PC-3 (cell line): ENCODE measurements around the gene PPARD. TPM values are rescaled to one million over a fixed set of nuclear protein-coding genes. Genes with fewer than 3 reads are reported as not detected.

Experiments used
- ATAC-seq: fragments of 200-7000 bp; cut with Tn5 transposase; 2 replicates; pipeline ENCODE4 v1.9.1; 2020; ENCODE audit warnings: mild to moderate bottlenecking, moderate library complexity
- BruUV-seq: library from RNA; stranded (reverse); fragments of 400-500 nt; replicated peaks from 2 replicates; lab custom pipeline; 2021; lab: Mats Ljungman, UMichigan
- CTCF ChIA-PET: fragments of 300-600 bp; sonication (Branson Sonifier 250); formaldehyde crosslinking; loops from one replicate; lab custom pipeline; 2022; ENCODE audit warnings: antibody characterized with exemption; lab: Charles Lee
- POLR2A ChIA-PET: fragments of 300-600 bp; sonication (Branson Sonifier 250); formaldehyde crosslinking; loops from one replicate; lab custom pipeline; 2022; ENCODE audit warnings: antibody characterized with exemption; ENCODE audit not compliant: unreplicated experiment; lab: Charles Lee
- DNase-seq: peaks from one replicate; pipeline ENCODE4 v3.0.0-alpha.2; 2015
- H2AFZ ChIP-seq: fragments of 300-600 bp; sonication (generic); 2 replicates; pipeline ENCODE4 v1.6.0; 2016; ENCODE audit warnings: antibody characterized with exemption, low read length
- H3F3A ChIP-seq: fragments of 300-600 bp; sonication (generic); one replicate; pipeline ENCODE4 v1.6.0; 2017; ENCODE audit warnings: antibody characterized with exemption, low read length, control low read depth, mild to moderate bottlenecking; ENCODE audit not compliant: unreplicated experiment
- H3K27ac ChIP-seq: fragments of 300-600 bp; sonication (generic); 2 replicates; pipeline ENCODE4 v1.5.1; 2016; ENCODE audit warnings: mild to moderate bottlenecking, low read length
- H3K27me3 ChIP-seq: fragments of 300-600 bp; sonication (generic); 2 replicates; pipeline ENCODE4 v1.6.1; 2016; ENCODE audit warnings: low read length, mixed read lengths
- H3K36me3 ChIP-seq: fragments of 300-600 bp; sonication (generic); 2 replicates; pipeline ENCODE4 v1.6.1; 2016; ENCODE audit warnings: low read depth, mixed run types, low read length, mixed read lengths
- H3K4me1 ChIP-seq: fragments of 300-600 bp; sonication (generic); 2 replicates; pipeline ENCODE4 v1.5.1; 2016; ENCODE audit warnings: low read length; ENCODE audit not compliant: insufficient read depth
- H3K4me2 ChIP-seq: fragments of 300-600 bp; sonication (generic); 2 replicates; pipeline ENCODE4 v1.6.0; 2016; ENCODE audit warnings: low read length
- H3K4me3 ChIP-seq: fragments of 300-600 bp; sonication (generic); 2 replicates; pipeline ENCODE4 v1.5.1; 2016; ENCODE audit warnings: mild to moderate bottlenecking, low read length, mixed read lengths
- H3K79me2 ChIP-seq: fragments of 300-600 bp; sonication (generic); 2 replicates; pipeline ENCODE4 v1.6.1; 2017; ENCODE audit warnings: low read length, mixed read lengths
- H3K9ac ChIP-seq: fragments of 300-600 bp; sonication (generic); 2 replicates; pipeline ENCODE4 v1.6.0; 2016; ENCODE audit warnings: mild to moderate bottlenecking, low read length
- H3K9me2 ChIP-seq: fragments of 300-600 bp; sonication (generic); replicated peaks from 2 replicates; pipeline ENCODE4 v1.6.1; 2016; ENCODE audit warnings: mixed run types, low read length, mixed read lengths
- H3K9me3 ChIP-seq: fragments of 300-600 bp; sonication (generic); 2 replicates; pipeline ENCODE4 v1.6.1; 2016; ENCODE audit warnings: low read length, mixed read lengths
- H4K20me1 ChIP-seq: fragments of 300-600 bp; sonication (generic); 2 replicates; pipeline ENCODE4 v1.6.1; 2016; ENCODE audit warnings: low read length, mixed read lengths
- EZH2 ChIP-seq: fragments of 300-600 bp; sonication (generic); IDR thresholded peaks from one replicate; pipeline ENCODE4 v1.6.1; 2017; ENCODE audit warnings: antibody characterized with exemption, mild to moderate bottlenecking, low read length; ENCODE audit not compliant: unreplicated experiment
- EZH2phosphoT487 ChIP-seq: fragments of 300-600 bp; sonication (generic); IDR thresholded peaks from 2 replicates; pipeline ENCODE4 v1.6.1; 2018; ENCODE audit warnings: mild to moderate bottlenecking, antibody characterized with exemption, low read length, borderline replicate concordance
- intact Hi-C: fragments of 100-400 bp; cut with micrococcal nuclease; formaldehyde crosslinking; loops from 2 replicates; pipeline ENCODE4 v1.9.0; 2023
- total RNA-seq: library from RNA; depleted of rRNA; stranded (reverse); fragments of >200 nt; gene quantifications from 2 replicates; pipeline ENCODE4 v1.2.3, GENCODE V29; 2014
- TF ChIP-seq, protein P1 (sequence below): fragments of 300-600 bp; sonication (generic); conservative IDR thresholded peaks from 2 replicates; pipeline ENCODE4 v1.5.1; 2017; ENCODE audit warnings: antibody characterized with exemption, low read depth, mild to moderate bottlenecking, low read length

The PPARD gene
- total RNA-seq, 1 experiment from 2014 or later = 24.5 TPM

DNA sequence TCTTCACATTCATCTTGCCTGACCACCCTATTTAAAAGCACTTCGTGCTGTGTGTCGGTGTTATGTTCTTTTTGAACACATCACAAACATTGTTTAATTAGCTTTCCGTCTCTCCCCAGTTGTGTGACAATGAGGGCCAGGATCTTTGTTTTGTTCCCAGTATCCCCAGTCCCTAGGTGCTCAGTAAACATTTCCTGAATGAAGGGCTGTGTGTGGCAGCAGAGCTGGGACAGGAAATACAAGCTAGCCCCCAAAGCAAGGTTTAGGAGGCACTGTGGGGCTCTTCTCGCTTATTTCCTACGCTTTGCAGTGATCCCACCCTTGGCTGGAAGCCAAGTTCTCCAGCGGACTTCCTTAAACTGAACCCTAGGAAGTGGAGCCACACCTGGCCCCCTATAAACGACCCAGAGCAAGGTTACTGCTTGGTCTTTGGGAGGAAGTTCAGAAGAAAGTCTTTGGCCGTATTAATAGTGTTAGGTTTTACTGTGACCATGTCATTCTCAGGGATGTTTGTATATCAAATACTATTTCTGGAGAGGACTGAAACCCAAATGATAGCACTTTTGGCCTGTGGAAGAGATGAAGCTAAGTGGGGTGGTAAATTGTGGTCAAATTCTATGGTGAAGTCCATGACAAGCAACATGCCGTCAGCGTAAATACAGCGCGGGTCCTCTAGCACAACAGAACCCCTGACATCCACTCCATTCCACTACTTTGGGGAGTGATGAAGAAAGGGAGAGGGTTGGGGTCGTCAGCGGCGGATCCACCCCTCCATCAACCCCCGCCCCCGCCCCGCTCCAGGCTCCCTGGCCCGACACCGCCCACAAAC lies 109.2 kb downstream of the PPARD start:
- Histone ChIP-seq H3K4me1 (peaks cover 19% of the 10 kb centered on the region), H3K36me3 (no peaks in the 10 kb centered on the region; the same call in 1 of the 2 replicates), H3F3A (no peaks in the 10 kb centered on the region), H2AFZ (peak overlapping the region; percentile 51), H3K27ac (no peak overlapping the region), H3K9me3 (no peaks in the 10 kb centered on the region), H3K9ac (no peak overlapping the region), H4K20me1 (no peaks in the 10 kb centered on the region), H3K79me2 (peaks cover 24% of the 10 kb centered on the region), H3K9me2 (no peaks in the 10 kb centered on the region), H3K4me3 (peak overlapping the region; percentile 79), H3K27me3 (no peaks in the 10 kb centered on the region), H3K4me2 (peak overlapping the region; percentile 80)
- intact Hi-C loops = loop anchor here (2.0 kb wide), 1 partner anchor 15 kb away; no protein-coding TSS in a partner anchor
- ChIA-PET POLR2A (no interaction called here), CTCF (interaction anchor here (0.8 to 1.1 kb wide), 2 partner anchors 33 to 110 kb away, joined by 3 to 7 read pairs; partner anchors contain the start of gene PPARD)
- no peak for DNase-seq
- no peak for ATAC-seq
- BruUV-seq = no TSS peak
- no peak for TF ChIP-seq EZH2phosphoT487
- no peak for TF ChIP-seq EZH2
- TF ChIP-seq, protein P1, sequence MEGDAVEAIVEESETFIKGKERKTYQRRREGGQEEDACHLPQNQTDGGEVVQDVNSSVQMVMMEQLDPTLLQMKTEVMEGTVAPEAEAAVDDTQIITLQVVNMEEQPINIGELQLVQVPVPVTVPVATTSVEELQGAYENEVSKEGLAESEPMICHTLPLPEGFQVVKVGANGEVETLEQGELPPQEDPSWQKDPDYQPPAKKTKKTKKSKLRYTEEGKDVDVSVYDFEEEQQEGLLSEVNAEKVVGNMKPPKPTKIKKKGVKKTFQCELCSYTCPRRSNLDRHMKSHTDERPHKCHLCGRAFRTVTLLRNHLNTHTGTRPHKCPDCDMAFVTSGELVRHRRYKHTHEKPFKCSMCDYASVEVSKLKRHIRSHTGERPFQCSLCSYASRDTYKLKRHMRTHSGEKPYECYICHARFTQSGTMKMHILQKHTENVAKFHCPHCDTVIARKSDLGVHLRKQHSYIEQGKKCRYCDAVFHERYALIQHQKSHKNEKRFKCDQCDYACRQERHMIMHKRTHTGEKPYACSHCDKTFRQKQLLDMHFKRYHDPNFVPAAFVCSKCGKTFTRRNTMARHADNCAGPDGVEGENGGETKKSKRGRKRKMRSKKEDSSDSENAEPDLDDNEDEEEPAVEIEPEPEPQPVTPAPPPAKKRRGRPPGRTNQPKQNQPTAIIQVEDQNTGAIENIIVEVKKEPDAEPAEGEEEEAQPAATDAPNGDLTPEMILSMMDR = no peak

DNA sequence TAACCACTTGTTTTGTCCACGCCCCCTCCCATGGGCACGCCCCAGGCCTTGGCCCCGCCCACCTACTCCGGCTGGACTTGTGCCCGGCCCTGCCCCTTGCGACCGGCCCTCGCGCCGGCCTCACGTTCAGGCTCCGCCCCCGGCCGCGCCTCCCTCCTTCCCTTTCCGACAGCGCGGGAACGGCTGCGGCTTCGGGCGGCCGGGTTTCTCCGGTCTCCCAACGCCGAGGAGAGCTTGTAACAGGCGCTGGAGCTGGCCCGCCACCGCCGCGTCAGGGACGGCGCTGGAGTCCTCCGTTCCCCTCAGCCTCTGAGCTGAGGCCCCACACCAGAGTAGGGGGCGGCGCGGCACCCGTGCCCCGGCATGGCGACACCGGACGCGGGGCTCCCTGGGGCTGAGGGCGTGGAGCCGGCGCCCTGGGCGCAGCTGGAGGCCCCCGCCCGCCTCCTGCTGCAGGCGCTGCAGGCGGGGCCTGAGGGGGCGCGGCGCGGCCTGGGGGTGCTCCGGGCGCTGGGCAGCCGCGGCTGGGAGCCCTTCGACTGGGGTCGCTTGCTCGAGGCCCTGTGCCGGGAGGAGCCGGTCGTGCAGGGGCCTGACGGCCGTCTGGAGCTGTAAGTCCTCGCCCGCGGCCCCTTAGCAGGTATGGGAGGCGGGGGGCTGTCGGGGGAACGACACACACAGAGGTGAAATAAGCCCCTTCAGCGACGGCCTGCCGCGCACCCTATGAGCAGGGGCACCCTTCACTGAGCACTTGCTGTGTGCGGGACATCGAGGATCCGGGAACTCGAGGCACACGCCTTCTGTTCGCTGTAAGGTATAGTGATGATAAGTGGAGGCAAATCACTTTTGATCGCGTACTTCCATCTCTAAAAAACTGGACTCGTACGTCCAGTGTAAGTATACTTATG lies 110.1 kb downstream of the PPARD start, which contains the start of gene FANCE:
Gene FANCE (plus strand): TSS at position 156 of the 908 bp plus-strand sequence. CDS start 208 bp downstream, at position 364.
- Histone ChIP-seq H3K9me2 (no peaks in the 10 kb centered on the region), H3K79me2 (peaks cover 24% of the 10 kb centered on the region), H3K9ac (peak within 1 kb of the TSS; percentile 74), H3K36me3 (no peaks in the 10 kb centered on the region; the same call in 1 of the 2 replicates), H3F3A (no peaks in the 10 kb centered on the region), H3K4me2 (peak within 1 kb of the TSS; percentile 80), H4K20me1 (no peaks in the 10 kb centered on the region), H3K4me1 (peaks cover 19% of the 10 kb centered on the region), H2AFZ (peak within 1 kb of the TSS; percentile 66), H3K9me3 (no peaks in the 10 kb centered on the region), H3K4me3 (peak within 1 kb of the TSS; percentile 79), H3K27ac (no peak within 1 kb of the TSS), H3K27me3 (no peaks in the 10 kb centered on the region)
- ChIA-PET POLR2A (interaction anchor here (0.7 kb wide), 1 partner anchor 14 kb away, joined by 4 read pairs; no protein-coding TSS in a partner anchor), CTCF (interaction anchor here (0.8 to 1.1 kb wide), 4 partner anchors 15 to 111 kb away, joined by 3 to 7 read pairs (median 4); partner anchors contain the start of genes PPARD and RPL10A)
- peak; percentile 95 for DNase-seq
- intact Hi-C loops = loop anchor here (2.0 kb wide), 1 partner anchor 14 kb away; no protein-coding TSS in a partner anchor
- ATAC-seq = peak; percentile 79
- TF ChIP-seq EZH2phosphoT487 (no peak), EZH2 (no peak)
- TF ChIP-seq, protein P1 = no peak
- no TSS peak for BruUV-seq
